Endothelial cell of hepatic sinusoid (primary cell): Measurements from ENCODE around the gene CTU1.

ENCODE experiments used
- in situ Hi-C: cut with HindIII; loops from 2 replicates; pipeline ENCODE4 v1.10.0; 2017; ENCODE audit warnings: low sequenced_read_pairs

Gene CTU1

GRCh38 chr19:51135004-51135403 is 26.8 kb upstream of the CTU1 start:
- in situ Hi-C loops, result no loop called here

GRCh38 chr19:51131780-51132680 is 23.8 kb upstream of the CTU1 start:
- in situ Hi-C loops, result no loop called here

- in situ Hi-C loops, result no loop called here
Measured at GRCh38 chr19:51129716-51130115, 21.5 kb upstream of the CTU1 start.

GRCh38 chr19:51128227-51128626 is 20.0 kb upstream of the CTU1 start:
- in situ Hi-C loops, result no loop called here

- in situ Hi-C loops, result no loop called here
Measured at GRCh38 chr19:51127755-51128154, 19.5 kb upstream of the CTU1 start.

- in situ Hi-C loops, result no loop called here
Measured at GRCh38 chr19:51127032-51127431, 18.8 kb upstream of the CTU1 start.

GRCh38 chr19:51125421-51126075 is 17.3 kb upstream of the CTU1 start:
- in situ Hi-C loops, result no loop called here

GRCh38 chr19:51124729-51125128 is 16.5 kb upstream of the CTU1 start, which contains the start of gene SIGLEC9:
Gene SIGLEC9, plus strand, starts transcription at chr19:51124906. Its CDS starts 69 bp downstream, at chr19:51124975.
- in situ Hi-C loops, result no loop called here

- in situ Hi-C loops, result no loop called here
Measured at GRCh38 chr19:51124216-51124615, 16.0 kb upstream of the CTU1 start.

GRCh38 chr19:51123802-51124201 is 15.6 kb upstream of the CTU1 start:
- in situ Hi-C loops, result no loop called here

- in situ Hi-C loops, result no loop called here
Measured at GRCh38 chr19:51123381-51123800, 15.2 kb upstream of the CTU1 start.

GRCh38 chr19:51122112-51122981 is 14.1 kb upstream of the CTU1 start:
- in situ Hi-C loops, result no loop called here

- in situ Hi-C loops, result no loop called here
Measured at GRCh38 chr19:51121257-51121656, 13.0 kb upstream of the CTU1 start.

- in situ Hi-C loops, result no loop called here
Measured at GRCh38 chr19:51120160-51120559, 12.0 kb upstream of the CTU1 start.

GRCh38 chr19:51119611-51120010 is 11.4 kb upstream of the CTU1 start:
- in situ Hi-C loops, result no loop called here

GRCh38 chr19:51119101-51119500 is 10.9 kb upstream of the CTU1 start:
- in situ Hi-C loops, result no loop called here

GRCh38 chr19:51116736-51117286 is 8.6 kb upstream of the CTU1 start:
- in situ Hi-C loops, result no loop called here

- in situ Hi-C loops, result loop anchor here (5.0 kb wide), 1 partner anchor 87 kb away; the partner anchor contains the start of gene KLK11
Measured at GRCh38 chr19:51114087-51114729, 6.0 kb upstream of the CTU1 start.

GRCh38 chr19:51111606-51112005 is 3.4 kb upstream of the CTU1 start:
- in situ Hi-C loops, result loop anchor here (5.0 kb wide), 1 partner anchor 84 kb away; the partner anchor contains the start of gene KLK11

GRCh38 chr19:51110666-51110971 is 2.4 kb upstream of the CTU1 start:
- in situ Hi-C loops, result loop anchor here (5.0 kb wide), 1 partner anchor 83 kb away; the partner anchor contains the start of gene KLK11
